ENCODE data around the gene CCDC127. TPM values are rescaled to one million over a fixed set of nuclear protein-coding genes. Genes with fewer than 3 reads are reported as not detected.
"Not testable (repeated sequence)": the region's sequence is repeated elsewhere in the genome, so short reads cannot be mapped to it uniquely, and the experiment has no call there.

The CCDC127 gene
- total RNA-seq, 2 donors from 2014 or later, result 6.1 to 7.3 TPM

DNA sequence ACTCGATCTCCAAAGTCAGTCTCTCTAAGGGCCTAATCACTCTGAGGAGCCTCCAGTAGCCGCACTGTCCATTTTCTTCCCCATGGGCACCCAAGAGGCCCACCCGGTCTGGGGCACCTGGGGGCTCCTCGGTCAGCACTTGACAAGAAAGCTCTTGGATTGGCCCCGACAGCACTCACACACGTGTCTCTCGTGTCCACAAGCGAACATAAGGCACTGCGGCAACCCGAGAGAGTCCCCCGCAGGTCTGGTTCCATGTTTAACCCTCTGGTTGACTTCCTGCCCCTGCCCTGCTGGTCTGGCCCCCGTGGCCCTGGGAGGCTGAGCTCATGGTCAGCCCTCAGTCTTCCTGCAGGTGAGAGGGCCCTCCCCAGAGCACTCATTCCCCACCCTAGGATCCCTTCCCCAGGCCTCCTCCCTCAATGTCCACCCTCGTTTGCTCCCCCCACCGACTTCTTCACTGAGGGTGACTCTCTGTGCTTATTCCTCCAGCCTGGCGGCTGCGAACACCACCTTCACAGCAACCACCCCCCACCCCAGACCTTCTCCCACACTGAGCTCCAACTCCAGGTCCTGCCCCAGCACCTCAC, 43.0 kb downstream of the CCDC127 start:
- no peaks in the 10 kb centered on the region for H3K9me3 Mint-ChIP-seq
- ATAC-seq, result no peak
- H3K27ac Mint-ChIP-seq, result no peak overlapping the region
- DNase-seq (ENCODE audit: low spot score in 2 of 2), result no peak
- no peaks in the 10 kb centered on the region for H3K36me3 Mint-ChIP-seq

DNA sequence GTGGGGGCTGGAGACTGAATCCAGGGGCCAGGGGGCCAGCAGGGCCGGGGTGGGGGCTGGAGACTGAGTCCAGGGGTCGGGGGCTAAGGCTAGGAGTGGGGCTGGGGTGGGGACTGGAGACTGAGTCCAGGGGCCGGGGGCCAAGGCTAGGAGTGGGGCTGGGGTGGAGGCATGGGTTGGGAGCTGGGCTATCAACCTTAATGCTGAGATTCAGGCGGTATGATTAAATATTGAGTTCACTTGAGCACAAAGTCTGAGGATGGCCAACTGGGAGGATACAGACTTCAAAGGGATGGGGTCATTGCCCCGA, 43.7 kb downstream of the CCDC127 start:
- no peak overlapping the region for H3K27ac Mint-ChIP-seq
- no peaks in the 10 kb centered on the region for H3K36me3 Mint-ChIP-seq

DNA sequence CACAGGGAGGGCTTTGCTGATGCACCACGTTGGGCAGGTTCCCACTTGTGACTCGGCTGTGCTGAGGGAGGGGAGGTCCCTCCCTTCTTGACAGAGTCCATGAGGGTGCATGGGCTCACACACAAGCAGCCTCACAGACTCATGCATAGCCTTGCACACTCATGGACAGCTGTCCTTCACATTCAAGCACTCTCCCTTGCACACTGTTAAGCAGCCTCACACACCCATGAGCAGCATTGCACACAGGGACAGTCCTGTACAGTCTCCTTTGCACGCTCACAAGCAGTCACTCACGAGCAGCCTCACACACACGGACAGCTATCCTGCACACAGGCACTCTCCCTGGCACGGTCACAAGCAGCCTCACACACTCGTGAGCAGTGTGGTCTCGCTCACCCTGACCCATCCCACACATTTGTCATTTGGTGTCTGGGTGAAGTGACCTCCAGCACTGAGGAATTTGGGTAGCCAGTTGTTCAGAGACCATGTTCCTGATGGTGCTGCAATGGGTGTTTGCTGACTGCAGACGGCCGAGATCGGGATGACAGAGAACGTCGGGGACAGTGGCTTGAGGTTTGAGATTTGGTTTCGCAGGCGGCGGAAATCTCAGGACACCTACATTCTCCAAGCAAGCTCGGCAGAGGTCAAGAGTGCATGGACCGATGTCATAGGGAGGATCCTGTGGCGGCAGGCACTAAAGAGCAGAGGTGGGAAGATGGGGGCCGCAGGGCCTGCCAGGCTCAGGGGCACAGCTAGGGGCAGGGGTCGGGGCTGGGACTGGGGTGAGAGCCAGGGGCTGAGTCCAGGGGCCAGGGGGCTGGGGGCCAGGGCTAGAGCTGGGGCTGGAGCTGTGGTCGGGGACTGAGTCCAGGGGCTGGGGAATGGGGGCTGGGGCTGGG, 44.3 kb downstream of the CCDC127 start:
- DNase-seq (ENCODE audit: low spot score in 2 of 2) (no peak), ATAC-seq (no peak)
- Mint-ChIP-seq H3K9me3 (no peaks in the 10 kb centered on the region), H3K36me3 (no peaks in the 10 kb centered on the region), H3K27ac (no peak overlapping the region)

More for the DNA sequence above, 43.7 kb downstream of the CCDC127 start:
- DNase-seq (ENCODE audit: low spot score in 2 of 2) (no peak), ATAC-seq (no peak)
- H3K9me3 Mint-ChIP-seq, result no peaks in the 10 kb centered on the region

DNA sequence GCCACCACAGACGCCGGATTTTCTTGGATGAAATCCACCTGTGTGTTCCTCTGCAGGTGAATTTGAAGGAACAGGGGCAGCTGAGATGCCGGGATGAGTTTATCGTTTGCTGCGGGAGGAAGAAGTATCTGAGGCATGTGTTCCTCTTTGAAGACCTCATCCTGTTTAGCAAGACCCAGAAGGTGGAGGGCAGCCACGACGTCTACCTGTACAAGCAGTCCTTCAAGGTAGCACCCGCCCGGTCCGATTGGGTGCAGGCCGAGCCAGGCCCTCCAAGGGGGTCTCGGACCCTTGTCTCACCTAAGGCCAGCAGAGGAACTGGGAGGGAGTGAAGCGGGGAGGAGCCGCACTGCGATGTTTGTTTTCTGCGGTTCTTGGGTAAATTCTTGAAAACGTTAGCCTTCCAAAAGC, 45.1 kb downstream of the CCDC127 start:
- Mint-ChIP-seq H3K9me3 (no peaks in the 10 kb centered on the region), H3K27ac (no peak overlapping the region), H3K36me3 (no peaks in the 10 kb centered on the region)
- ATAC-seq (no peak), DNase-seq (ENCODE audit: low spot score in 2 of 2) (no peak)

DNA sequence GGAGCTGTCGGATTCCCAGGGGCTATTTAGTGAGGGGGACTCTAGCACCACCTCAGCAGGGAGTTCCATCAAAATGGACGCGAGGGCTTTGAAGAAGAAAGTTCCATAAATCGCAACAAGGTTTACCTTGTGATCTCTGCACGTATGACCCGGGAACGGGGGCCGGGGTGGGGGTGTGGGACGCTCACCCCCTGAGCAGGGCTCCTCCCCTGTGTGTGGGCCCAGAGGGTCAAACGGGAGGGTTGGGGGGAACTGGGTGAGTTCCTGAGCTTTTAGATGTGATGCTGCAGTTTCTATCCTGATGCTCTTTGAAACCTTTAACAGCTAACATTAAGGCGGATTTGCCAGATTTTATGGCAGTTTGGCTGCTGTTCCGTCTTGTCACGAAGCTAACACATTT, 45.5 kb downstream of the CCDC127 start:
- H3K9me3 Mint-ChIP-seq, result no peaks in the 10 kb centered on the region
- no peak for DNase-seq (ENCODE audit: low spot score in 2 of 2)
- no peak for ATAC-seq
- no peak overlapping the region for H3K27ac Mint-ChIP-seq
- no peaks in the 10 kb centered on the region for H3K36me3 Mint-ChIP-seq

DNA sequence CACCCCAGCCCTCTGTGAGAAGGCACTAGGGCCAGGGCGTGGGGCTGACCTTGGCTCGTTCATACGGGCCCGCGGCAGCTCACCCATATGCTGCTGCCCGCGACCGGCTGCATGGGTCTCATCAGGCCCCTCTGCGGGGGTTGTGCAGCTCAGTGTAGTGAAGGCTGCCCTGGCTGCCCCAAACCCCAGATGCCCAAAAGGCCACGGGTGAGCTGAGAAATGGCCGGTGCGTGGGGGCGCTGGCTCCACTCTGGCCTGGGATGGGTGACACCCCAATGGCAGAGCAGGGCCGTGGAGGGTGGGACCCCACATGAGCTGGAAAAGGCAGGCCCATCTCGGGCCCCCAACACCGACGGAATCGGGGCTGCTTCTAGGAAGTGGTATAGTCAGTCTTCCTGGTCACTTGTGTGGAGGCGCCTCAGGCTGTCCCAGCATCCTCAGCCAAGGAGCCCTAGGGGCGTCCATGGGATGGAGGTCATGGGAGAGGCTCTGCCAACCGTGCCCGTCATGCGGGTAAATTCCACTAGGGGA, 46.1 kb downstream of the CCDC127 start:
- Mint-ChIP-seq H3K27ac (no peak overlapping the region), H3K36me3 (no peaks in the 10 kb centered on the region), H3K9me3 (no peaks in the 10 kb centered on the region)
- DNase-seq (ENCODE audit: low spot score in 2 of 2) (peak in 1 of 2 donors; percentile 35), ATAC-seq (no peak)

DNA sequence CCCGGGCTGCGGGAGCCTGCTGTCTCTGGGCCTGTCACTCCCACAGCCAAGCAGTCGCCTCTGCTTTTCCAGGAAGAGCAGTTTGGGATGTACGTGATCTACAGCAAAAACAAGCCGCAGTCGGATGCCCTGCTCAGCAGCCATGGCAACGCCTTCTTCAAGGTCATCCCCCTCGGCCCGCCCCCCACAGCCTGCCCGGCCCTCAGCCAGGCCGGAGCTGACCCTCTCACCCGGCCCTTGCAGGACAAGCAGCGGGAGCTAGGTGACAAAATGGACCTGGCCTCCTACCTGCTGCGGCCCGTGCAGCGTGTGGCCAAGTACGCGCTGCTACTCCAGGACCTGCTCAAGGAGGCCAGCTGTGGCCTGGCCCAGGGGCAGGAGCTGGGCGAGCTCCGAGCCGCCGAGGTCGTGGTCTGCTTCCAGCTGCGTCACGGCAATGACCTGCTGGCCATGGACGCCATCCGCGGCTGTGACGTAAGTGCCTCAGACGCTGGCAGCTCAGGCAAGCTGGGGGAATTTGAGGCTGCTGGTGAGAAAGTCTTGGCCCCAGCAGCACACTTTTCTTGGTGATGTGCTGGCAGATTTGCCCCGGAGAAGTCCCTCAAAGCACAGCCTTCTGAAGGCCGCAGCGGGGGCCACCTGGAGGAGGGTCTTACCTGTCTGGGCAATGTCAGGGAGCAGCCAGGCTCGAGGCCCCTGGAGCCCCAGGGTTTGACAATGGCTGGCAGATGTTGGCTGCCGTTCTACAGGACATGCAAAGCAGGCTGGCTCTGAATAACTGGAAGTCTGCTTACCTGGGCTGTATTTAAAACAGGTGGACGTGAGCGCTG, 46.8 kb downstream of the CCDC127 start:
- Mint-ChIP-seq H3K27ac (no peak overlapping the region), H3K9me3 (no peaks in the 10 kb centered on the region), H3K36me3 (no peaks in the 10 kb centered on the region)
- peak in 1 of 2 donors; percentile 51 for DNase-seq (ENCODE audit: low spot score in 2 of 2)
- no peak for ATAC-seq

DNA sequence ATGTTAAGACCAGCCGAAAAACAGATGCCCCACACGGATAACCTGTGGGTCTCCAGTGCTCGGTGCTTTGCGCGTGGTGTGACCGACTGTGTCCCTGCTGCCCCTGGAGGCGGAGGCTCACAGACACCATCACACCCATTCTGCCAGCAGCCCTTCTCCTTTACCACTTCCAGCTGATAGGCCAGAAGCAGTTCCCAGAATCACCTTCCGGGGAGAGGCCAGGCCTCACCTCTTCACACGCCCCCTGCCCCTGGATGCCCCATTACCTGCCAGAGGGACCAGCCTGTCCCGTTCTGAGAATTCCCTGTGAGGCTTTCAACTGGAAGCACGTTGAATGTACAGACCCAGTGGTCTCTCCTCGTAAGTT, 48.2 kb downstream of the CCDC127 start:
- H3K36me3 Mint-ChIP-seq, result no peaks in the 10 kb centered on the region
- no peaks in the 10 kb centered on the region for H3K9me3 Mint-ChIP-seq
- H3K27ac Mint-ChIP-seq, result no peak overlapping the region
- ATAC-seq (no peak), DNase-seq (ENCODE audit: low spot score in 2 of 2) (peak in 1 of 2 donors; percentile 47)

DNA sequence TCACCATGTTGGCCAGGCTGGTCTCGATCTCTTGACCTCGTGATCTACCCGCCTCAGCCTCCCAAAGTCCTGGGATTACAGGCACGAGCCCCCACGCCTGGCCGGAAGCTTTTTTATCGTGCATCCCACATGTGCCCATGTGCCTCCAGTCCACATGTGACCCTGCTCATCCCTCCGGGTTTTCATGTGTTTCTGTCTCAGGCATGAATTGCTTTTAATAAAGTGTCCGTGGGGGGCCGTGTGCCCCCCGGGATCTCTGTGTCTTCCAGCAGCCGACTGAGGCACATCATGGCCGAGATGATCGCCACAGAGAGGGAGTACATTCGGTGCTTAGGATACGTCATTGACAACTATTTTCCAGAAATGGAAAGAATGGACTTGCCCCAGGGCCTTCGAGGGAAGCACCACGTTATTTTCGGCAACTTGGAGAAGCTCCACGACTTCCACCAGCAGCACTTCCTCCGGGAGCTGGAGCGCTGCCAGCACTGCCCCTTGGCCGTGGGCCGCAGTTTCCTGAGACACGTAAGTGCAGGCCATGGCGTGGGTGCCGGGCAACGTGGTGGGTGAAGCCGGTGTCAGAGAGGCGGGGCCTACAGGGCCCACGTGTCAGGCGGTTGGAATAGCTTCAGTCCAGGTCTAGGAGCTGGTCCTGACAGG, 48.8 kb downstream of the CCDC127 start:
- Mint-ChIP-seq H3K9me3 (no peaks in the 10 kb centered on the region), H3K27ac (no peak overlapping the region), H3K36me3 (no peaks in the 10 kb centered on the region)
- ATAC-seq (no peak), DNase-seq (ENCODE audit: low spot score in 2 of 2) (peak in 1 of 2 donors; percentile 40)

DNA sequence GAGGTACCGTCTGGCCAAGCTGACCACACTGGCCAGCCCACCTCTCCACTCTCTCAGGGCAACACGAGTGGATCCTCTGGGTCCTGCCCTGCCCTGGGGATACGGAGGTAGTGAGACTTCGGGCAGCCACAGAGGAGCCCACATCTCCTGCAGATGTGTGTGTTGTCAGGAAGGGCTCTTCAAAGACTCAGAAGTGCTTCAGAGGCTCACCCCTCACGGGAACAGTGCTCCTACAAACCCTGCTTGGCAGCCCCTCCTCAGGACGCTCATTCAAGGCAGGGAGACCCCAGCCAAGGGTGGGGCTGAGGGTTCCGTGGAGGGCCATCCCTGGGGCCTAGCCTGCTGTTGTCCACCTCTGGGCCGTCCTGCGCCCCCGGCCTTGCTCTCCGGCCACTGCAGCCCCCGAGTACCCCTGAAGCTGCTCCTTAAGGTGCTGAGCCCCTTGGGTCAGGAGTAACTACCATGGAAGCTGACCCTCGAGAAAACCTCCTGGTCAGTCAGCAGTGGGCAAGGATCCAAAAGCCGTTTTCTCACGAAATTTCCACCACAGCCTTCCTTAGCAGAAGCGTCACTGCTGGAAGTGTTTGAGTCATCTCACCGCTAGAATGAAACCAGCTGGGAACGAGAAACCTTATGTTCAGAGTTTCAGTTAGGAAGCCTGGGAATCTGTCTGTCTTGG, 49.8 kb downstream of the CCDC127 start:
- DNase-seq (ENCODE audit: low spot score in 2 of 2), result no peak
- ATAC-seq, result no peak
- H3K36me3 Mint-ChIP-seq, result no peaks in the 10 kb centered on the region
- no peak overlapping the region for H3K27ac Mint-ChIP-seq
- no peaks in the 10 kb centered on the region for H3K9me3 Mint-ChIP-seq

DNA sequence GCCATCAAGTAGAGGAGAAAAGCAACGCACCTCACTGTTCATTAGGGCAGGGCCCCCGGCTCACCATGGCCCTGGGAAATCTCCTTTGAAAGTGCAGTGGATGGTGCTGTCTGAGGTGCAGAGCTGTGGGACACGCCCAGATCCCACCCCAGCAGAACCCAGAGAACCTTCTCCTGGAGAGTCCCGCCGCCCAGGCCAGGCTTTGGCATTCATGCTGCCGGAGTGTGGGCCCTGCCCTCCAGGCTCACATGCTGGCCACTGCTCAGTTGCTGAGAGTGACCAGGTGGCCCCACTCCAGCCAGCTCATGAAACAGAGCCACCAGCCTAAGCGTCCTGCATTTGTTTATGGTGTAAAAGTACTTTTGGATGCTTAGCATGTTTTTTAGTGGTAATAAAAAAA, 50.4 kb downstream of the CCDC127 start:
- no peak for ATAC-seq
- no peak overlapping the region for H3K27ac Mint-ChIP-seq
- no peaks in the 10 kb centered on the region for H3K9me3 Mint-ChIP-seq
- H3K36me3 Mint-ChIP-seq, result no peaks in the 10 kb centered on the region
- DNase-seq (ENCODE audit: low spot score in 2 of 2), result no peak

DNA sequence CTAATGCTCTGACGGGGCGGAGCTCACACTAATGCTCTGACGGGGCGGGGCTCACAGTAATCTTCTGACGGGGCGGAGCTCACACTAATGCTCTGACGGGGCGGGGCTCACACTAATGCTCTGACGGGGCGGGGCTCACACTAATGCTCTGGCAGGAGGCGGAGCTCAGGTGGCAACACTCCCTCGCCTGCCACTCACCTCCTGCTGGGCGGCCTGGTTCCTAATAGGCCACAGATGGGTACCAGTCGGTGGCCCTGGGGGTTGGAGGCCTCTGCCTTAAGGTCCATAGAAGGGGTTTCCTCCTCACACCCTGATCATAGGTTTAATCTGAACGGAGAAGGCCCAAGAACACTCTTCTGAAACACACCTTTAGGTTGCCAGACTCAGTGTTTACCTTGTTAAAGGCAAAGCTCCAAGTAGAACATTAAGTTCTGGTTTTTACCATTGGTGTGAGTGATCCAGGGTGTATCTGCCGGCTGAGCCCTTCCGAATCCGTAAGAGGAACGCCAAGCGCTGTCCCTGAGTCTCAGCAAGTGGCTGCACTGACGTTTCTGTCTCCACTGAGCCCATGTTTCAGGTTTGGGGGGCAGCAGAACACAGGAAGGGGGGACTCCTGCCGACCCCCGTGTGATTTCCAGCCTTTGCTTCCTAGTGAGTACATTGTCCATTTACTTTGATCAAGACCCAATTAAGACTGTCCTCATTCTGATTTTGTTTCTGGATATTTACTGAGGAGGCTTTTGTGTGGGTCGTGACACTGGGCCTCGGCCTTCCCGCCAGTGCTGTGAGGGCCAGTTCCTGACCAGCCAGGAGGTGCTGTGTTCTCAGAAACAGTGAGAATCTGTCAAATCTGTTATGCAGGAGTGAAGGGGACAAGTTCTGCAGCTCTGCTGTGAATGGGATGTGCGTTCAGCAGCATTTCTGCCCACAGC, 51.2 kb downstream of the CCDC127 start:
- Mint-ChIP-seq H3K36me3 (no peaks in the 10 kb centered on the region), H3K27ac (no peak overlapping the region), H3K9me3 (no peaks in the 10 kb centered on the region)
- DNase-seq (ENCODE audit: low spot score in 2 of 2) (peak in 1 of 2 donors; percentile 43), ATAC-seq (no peak)

DNA sequence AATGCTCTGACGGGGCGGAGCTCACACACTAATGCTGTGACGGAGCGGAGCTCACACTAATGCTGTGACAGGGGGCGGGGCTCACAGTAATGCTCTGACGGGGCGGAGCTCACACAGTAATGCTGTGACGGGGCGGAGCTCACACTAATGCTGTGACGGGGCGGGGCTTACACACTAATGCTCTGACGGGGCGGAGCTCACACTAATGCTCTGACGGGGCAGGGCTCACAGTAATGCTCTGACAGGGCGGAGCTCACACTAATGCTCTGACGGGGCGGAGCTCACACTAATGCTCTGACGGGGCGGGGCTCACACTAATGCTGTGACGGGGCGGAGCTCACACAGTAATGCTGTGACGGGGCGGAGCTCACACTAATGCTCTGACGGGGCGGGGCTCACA, 53.2 kb downstream of the CCDC127 start:
- H3K9me3 Mint-ChIP-seq; H3K36me3 Mint-ChIP-seq; DNase-seq (ENCODE audit: low spot score in 2 of 2); H3K27ac Mint-ChIP-seq; ATAC-seq: not testable (repeated sequence)

DNA sequence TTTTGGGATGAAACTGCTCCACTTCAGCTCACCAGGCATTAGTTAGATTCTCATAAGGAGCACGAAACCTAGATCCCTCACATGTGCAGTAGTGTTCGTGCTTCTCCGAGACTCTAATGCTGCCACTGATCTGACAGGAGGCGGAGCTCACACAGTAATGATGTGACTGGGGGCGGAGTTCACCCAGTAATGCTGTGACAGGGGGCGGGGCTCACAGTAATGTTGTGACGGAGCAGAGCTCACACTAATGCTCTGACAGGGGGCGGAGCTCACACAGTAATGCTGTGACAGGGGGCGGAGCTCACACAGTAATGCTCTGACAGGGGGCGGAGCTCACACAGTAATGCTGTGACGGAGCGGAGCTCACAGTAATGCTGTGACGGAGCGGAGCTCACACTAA, 53.7 kb downstream of the CCDC127 start:
- no peak for DNase-seq (ENCODE audit: low spot score in 2 of 2)
- Mint-ChIP-seq H3K9me3 (no peaks in the 10 kb centered on the region), H3K27ac (no peak overlapping the region), H3K36me3 (no peaks in the 10 kb centered on the region)
- no peak for ATAC-seq

DNA sequence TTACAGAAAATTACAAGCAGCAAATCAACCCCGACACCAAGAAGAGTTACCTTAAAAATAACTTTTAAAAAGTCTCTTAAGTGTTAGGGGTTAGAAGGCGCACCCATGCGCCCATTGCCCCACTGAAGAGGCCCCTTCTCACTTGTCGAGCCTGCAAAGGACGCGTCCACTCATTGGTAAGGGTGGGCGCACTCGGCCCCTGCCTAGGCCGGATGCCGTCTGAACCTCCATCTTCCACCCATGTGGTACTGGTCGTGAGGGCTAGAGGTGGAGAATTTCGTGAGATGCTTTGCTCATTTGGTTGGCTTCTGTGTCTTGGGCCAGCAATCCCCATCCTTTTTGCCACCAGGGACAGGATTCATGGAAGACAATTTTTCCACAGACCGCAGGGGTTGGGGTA, 54.1 kb downstream of the CCDC127 start:
- H3K27ac Mint-ChIP-seq, result no peak overlapping the region
- ATAC-seq (no peak), DNase-seq (ENCODE audit: low spot score in 2 of 2) (no peak)
- H3K9me3 Mint-ChIP-seq, result no peaks in the 10 kb centered on the region
- H3K36me3 Mint-ChIP-seq, result no peaks in the 10 kb centered on the region

DNA sequence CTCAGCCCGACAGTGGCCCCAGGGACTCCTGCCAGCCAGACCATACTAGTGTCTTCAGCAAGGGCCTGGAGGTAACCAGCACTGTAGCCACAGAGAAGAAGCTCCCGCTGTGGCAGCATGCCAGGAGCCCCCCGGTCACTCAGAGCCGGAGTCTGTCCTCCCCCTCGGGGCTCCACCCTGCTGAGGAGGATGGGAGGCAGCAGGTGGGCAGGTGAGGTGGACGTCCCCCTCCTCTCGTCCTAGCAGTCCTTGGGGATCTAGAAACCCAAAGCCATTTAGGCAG, 54.7 kb downstream of the CCDC127 start:
- no peak overlapping the region for H3K27ac Mint-ChIP-seq
- DNase-seq (ENCODE audit: low spot score in 2 of 2) (no peak), ATAC-seq (no peak)
- no peaks in the 10 kb centered on the region for H3K9me3 Mint-ChIP-seq
- H3K36me3 Mint-ChIP-seq, result no peaks in the 10 kb centered on the region
